ENCODE results near the gene PRKAR1B.

Gene PRKAR1B

GRCh38 chr7:572416-573268, 154.4 kb downstream of the PRKAR1B start:
- no peak for DNase-seq (ENCODE audit: low read depth, low spot score)

DNA sequence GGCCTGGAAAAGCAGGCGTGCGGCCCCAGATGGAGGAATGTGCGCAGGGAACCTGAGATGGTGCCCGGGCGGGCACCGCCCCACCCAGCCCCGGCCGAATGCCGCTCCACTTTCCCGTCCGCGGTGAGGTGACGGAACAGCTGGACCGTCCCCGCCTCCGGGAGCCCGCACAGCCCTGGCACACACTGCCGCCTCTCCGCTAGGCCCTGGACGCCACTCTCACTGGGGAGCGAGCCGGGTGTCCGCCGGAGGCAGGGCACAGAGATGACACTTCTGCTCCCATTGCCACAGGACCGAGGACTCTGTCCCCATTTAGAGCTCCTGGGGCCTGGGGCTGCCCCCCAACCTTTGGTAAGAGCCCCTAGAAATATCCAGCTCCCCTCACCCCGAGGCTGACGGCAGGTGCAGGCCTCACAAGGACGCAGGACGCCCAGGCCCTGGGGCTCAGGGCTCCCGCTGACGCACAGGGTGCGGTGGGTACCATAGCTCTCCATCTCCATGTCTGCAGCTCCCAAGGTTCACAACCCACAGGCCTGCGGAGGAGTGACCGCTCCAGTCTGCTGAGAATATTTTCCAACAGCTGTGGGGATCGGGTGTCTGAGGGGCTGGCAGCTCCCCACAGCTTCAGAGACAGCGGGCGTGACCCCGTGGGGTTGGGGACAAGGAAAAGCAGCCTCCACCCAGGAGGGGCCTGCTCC, 155.2 kb downstream of the PRKAR1B start:
- DNase-seq (ENCODE audit: low read depth, low spot score) = no peak

DNA sequence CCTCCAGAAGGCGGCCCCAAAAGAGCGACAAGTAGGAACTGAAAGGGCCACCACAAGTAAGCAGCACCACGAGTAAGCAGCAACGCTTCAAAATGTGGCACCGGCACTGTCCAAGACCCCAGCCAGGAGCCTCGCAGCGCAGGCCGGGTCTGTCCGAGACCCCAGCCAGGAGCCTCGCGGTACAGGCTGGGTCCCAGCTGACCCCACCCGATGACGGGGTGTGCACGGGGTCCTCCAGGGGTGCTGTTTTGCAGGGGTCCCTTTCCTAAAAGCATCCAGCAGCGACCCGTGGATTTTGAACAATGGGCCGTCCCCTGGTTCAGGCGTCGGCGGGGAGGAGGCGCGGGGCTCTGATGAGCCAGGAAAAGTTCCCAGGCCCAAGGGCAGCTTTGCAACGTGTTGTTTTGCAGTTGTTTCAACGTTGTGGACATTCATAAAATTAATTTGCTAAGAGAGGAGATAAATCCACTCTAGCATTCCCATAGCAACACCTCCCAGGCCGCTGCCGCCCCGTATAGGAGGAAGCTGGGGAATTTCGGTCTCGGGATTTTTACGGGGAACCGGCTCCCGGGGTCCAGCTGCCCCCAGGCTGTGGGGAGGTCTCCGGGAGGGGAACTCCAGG, 155.9 kb downstream of the PRKAR1B start:
- DNase-seq (ENCODE audit: low read depth, low spot score) = no peak

GRCh38 chr7:570801-571070, 156.3 kb downstream of the PRKAR1B start:
- DNase-seq (ENCODE audit: low read depth, low spot score) = no peak

DNA sequence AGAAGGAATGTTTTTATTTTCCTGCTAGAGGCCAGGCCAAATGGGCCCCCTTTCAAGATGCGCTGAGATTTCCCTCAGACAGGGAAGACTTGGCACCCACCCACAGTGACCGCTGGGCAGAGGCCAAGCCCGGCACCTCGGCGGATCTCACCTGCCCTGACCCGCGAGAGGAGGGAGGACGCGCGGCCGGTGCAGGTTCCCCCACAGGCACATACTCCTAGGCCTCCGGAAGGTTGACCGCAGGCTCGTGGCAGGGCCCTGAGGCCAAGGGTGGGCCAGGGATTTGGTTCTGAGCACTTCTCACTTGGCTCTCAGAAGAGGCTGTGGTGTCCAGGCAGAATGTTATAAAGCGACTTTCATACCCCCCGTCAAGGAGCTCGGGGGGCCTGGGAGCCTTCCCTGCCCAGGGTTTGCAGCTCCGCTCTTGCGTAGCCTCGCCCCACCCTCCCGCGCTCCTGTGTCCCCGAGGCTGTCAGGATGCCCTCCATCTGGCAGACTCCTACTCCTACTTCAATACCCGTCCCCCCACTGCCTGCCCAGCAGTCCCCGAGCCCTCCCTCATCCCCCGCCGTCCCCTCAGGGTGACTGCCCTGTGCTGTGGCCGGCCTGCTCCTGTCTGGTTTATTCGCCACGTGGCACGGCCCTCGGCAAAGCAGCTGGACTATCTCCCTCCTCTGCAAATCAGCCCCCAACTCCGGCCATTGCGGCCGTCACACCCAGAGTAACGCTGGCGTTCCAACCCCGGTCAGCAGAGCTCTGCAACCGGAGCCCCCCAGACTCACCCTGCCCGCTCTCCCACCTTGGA, 156.9 kb downstream of the PRKAR1B start:
- no peak for DNase-seq (ENCODE audit: low read depth, low spot score)

DNA sequence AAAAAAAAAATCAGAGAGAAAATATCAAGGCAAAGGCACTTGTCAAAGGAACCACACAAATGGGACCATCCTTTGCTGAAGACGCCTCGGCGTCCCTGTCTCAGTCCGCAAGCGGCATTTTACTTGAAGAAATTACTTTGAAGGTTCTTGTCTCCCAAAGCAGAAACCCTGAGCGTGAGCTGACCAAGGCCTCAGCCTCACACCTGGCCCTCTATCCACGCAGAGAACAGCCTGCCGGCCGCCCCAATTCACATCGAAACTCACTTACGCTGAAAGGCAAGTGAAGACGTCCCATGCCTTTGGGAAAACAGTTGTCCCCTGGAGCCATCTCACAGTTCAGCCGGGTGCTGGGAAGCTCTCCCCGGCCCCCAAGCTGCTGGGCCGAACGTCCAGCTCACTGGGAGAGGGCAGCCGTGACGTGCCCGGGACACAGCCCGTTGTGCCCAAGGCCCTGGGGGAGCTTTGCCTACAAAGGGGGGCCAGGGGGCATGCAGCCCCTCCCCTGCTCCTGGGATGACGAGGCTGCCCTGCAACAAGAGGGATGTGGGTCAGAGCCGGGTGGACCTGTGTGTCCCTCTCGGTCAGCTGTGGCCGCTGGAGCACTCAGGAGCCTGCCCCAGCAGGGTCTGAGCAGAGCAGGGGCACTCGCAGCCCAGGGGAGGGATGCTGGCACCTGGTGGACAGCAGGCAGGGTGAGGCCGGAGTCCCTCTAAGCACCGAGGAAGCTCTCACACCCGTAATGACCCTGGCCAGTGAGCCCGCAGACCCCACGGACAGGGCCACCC, 157.8 kb downstream of the PRKAR1B start:
- no peak for DNase-seq (ENCODE audit: low read depth, low spot score)

DNA sequence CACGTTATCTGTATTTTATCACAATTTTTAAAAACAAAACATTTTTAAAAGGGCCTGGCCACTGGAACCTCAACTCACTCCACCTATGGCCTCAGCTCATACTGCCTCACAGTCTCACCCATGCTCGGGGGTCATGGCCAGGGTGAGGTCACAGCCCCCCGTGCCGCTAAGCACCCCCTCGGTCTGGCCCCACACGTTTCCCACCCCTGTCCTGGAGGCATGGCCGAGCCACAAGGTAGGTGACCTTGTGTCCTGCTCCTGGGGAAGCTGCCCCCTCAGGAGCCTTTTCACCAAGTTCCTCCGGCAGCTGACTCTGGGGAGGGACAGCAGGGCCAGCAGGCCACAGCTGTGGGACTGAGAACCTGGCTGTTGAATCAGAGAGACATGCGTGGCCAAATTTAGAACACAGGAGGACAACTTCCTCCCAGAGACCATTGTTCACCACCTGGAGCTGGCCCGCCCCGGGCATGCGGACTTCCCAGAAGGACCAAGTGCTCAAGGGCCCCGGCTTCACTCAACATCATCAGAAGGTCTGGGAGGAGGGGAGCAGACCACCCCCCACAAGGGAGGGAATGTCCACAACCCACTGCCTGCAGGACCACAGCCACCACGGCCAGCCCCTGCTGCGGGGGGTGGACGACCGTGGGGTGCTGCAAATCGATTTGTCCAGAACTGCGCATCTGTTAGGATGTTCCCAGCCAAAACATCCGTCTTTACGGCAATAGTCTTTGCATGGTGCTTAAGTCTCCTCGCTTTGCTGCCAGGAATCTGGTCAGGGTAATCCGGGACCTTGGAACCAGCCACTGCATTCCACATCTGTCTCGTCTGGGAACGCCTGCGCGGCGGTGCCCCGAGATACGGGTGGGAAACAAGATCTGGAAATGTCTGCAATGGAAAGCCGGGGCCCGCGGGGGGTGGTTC, 158.8 kb downstream of the PRKAR1B start:
- no peak for DNase-seq (ENCODE audit: low read depth, low spot score)

DNA sequence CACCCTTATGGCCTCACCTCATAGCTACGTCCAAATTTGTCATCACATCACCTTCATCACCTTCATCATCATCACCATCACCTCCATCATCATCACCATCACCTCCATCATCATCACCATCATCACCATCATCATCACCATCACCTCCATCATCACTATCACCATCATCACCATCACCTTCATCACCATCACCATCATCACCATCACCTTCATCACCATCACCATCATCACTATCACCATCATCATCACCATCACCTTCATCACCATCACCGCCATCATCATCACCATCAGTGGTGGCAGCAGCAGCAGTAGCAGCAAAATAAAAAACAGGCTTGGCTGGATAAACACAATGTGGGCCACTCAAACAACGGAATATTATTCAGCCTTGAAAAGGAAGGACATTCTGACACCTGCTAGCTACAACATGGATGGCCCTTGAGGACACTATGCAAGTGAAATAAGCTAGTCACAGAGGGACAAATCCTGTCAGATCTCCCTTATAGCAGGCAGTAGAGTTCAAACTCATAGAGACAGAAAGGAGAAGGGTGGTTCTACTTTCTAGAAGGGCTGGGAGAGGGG, 159.7 kb downstream of the PRKAR1B start:
- no peak for DNase-seq (ENCODE audit: low read depth, low spot score)

GRCh38 chr7:566100-566499, 161.0 kb downstream of the PRKAR1B start:
- DNase-seq (ENCODE audit: low read depth, low spot score) = no peak

GRCh38 chr7:564176-564865, 162.8 kb downstream of the PRKAR1B start:
- no peak for DNase-seq (ENCODE audit: low read depth, low spot score)

DNA sequence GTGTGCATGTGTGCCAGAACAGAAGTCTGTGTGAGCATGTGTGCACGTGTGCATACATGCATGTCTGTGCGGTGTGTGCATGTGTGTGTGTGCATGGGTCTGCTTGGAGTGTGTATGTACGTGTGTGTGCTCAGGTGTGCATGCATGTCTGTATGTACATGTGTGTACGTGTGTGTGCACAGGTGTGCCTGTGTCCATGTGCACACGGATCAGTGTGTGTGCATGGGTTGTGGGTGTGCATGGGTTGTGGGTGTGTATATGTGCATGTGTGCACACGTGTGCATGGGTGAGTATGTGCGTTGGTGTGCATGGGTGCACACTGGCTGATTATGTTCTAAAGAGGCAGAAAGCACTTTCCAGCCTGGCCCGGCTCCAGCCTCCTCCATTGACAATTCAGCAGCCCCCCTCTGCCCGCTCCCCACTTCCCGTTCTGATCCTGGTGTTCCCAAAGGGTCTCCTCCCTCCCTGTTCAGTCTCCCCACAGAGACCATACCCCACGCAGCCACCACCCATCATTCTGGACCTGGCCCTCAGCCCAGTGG, 163.4 kb downstream of the PRKAR1B start:
- no peak for DNase-seq (ENCODE audit: low read depth, low spot score)

GRCh38 chr7:562789-563628, 164.1 kb downstream of the PRKAR1B start:
- no peak for DNase-seq (ENCODE audit: low read depth, low spot score)

- no peak for DNase-seq (ENCODE audit: low read depth, low spot score)
Measured at GRCh38 chr7:562374-562675, 164.8 kb downstream of the PRKAR1B start.

- no peak for DNase-seq (ENCODE audit: low read depth, low spot score)
Measured at GRCh38 chr7:561631-562373, 165.3 kb downstream of the PRKAR1B start.

- DNase-seq (ENCODE audit: low read depth, low spot score) = no peak
Measured at GRCh38 chr7:560966-561630, 166.0 kb downstream of the PRKAR1B start.

DNA sequence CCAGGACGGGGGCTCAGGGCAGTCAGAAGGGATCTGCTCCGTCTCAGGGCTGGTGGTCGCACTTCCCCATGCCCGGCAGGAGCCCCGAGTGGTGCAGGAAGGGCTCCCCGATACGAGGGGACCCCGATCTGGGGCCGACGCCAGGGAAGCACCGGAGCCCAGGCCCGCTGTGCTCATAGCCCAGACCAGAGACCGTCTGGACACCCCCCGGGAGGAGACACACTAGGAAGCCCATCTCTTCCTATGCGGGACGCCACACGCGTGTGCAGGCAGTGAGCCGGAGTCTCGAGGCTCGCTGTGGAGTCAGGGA, 167.7 kb downstream of the PRKAR1B start:
- DNase-seq (ENCODE audit: low read depth, low spot score) = no peak

DNA sequence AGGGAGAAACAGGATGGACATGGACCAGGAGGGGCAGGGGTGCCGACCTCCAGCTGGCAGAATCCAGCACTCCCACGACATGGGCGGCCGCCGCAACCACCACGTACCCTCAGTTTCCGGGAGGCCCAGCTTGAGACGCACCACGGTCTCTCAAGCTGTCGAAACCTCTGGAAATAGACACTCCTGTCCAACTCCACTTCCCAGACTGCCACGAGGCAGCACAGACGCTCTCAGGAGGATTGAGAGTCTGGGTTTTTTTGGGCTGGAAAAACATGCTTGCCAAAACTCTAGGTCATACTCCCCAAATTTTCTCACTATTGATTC, 169.6 kb downstream of the PRKAR1B start:
- DNase-seq (ENCODE audit: low read depth, low spot score) = no peak
